Fibroblast of upper back skin (primary cell): ENCODE data around the gene MIEF2.
"Not testable (repeated sequence)": the region's sequence is repeated elsewhere in the genome, so short reads cannot be mapped to it uniquely, and the experiment has no call there.

ENCODE experiments used
- DNase-seq: peaks from one replicate; pipeline ENCODE4 v3.0.0-alpha.2; 2013

MIEF2 gene

GRCh38 chr17:18257268-18257981 is 3.0 kb upstream of the MIEF2 start:
- peak; percentile 12 for DNase-seq

GRCh38 chr17:18257982-18258355 is 2.5 kb upstream of the MIEF2 start:
- DNase-seq: peak; percentile 24

- DNase-seq: peak; percentile 16
Measured at GRCh38 chr17:18258356-18259038, 2.0 kb upstream of the MIEF2 start, which contains the start of gene FLII. FLII (minus strand) TSS chr17:18258738; CDS start chr17:18258690, 48 bp downstream.

GRCh38 chr17:18259621-18260331 is 686 bp upstream of the MIEF2 start:
- DNase-seq: no peak

DNA sequence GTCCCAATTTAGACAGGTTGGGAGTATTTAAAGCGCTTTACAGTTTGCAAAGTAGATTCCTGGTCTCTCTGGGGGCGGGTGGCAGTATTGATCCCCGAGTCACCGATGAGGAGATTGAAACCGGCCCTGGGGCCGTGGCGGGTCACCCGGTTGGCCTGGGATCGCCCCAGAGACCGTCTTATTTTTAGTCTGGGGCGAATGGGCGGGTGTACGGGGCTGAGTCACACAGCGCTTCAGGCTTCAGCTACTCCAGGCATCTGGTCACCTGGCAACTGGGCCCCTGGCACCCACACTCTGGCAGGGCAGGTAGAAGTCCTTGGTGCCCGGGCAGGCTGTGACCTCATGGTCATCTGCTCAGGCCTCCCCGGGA is 669 bp downstream of the MIEF2 start:
- peak; percentile 9 for DNase-seq

DNA sequence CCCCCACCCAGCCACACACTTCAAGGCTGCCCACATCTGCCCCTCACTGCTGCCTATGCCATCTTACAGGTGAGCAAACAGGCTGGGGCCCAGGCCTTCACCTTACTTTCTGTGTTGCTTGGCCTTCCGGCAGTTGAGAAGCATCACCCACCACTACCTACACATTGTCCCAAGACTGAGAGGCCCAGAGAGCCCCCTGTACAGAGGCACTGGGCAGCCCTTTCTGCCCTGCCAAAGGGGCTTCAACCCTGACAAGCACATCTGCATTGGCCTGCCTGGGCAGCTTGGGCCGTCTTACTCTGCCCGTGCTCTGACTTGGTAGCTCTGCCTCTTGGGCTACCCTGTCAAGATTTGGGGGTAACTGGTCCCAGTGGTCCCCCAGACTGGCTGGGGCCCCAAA is 1.2 kb downstream of the MIEF2 start:
- DNase-seq: no peak

DNA sequence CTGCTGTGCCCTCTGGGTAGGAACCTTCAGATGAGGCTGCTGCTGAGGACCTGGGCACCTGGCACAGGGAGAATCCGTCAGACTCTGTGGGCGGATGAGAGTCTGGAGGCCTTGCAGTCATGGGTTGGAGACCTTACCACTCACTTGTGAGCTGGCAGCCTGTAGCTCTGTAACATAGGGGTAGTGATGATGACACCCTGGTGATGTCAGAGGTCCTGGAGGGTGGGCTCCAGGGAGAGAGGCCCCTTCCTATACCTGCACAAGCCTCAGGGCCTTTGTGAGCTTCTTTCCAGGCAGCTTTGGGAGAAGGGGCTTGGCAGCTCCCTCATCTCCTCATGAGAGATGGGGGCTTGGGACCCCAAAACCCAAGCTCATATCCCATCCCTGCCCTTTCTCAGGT is 1.6 kb downstream of the MIEF2 start:
- no peak for DNase-seq

DNA sequence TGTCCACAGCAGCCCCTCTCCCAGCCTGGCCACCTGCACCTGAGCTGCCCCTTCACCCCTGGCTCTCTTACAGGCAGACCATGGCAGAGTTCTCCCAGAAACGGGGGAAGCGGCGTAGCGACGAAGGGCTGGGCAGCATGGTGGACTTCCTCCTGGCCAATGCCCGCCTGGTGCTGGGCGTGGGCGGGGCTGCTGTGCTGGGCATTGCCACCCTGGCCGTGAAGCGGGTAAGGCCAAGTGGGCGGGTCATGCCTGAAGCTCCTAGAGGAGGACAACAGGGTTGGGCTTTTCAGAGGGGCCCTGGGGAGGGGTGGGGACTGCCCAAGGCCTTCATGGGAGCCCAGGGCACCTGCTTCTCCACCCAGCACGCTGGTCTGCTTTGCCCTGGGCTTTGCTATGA is 2.2 kb downstream of the MIEF2 start:
- no peak for DNase-seq

DNA sequence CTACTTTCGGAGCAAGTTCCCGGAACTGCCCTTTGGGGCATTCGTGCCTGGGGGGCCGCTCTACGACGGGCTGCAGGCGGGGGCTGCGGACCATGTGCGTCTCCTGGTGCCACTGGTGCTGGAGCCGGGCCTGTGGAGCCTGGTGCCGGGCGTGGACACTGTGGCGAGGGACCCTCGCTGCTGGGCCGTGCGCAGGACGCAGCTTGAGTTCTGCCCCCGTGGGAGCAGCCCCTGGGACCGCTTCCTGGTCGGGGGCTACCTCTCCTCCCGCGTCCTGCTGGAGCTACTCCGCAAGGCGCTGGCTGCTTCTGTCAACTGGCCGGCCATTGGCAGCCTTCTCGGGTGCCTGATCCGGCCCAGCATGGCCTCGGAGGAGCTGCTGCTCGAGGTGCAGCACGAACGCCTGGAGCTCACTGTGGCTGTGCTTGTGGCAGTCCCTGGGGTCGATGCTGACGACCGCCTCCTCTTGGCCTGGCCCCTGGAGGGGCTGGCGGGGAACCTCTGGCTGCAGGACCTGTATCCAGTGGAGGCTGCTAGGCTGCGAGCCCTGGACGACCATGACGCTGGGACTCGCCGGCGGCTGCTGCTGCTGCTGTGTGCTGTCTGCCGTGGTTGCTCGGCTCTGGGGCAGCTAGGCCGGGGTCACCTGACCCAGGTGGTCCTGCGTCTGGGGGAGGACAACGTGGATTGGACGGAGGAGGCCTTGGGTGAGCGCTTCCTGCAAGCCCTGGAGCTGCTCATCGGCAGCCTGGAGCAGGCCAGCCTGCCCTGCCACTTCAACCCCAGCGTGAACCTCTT is 3.6 kb downstream of the MIEF2 start:
- no peak for DNase-seq

DNA sequence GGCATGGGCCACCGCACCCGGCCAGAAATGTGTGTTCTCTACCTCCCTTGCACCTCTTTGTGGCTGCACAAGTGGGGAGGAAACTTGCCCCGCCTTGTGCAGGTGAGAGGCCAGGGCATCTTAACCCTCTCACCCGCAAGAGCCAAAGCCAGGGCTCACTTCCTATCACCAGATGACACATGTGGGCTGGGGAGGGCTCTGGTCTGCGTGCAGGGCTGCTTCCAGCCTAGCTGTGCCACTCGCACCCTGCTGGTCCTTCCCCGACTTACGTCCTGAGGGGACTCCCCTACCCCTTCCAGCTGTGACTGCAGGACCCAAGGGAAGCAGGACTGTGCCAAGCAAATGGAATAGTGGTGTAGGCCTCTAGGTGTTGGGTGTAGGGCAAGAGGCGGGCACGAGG is 6.9 kb downstream of the MIEF2 start:
- no peak for DNase-seq

DNA sequence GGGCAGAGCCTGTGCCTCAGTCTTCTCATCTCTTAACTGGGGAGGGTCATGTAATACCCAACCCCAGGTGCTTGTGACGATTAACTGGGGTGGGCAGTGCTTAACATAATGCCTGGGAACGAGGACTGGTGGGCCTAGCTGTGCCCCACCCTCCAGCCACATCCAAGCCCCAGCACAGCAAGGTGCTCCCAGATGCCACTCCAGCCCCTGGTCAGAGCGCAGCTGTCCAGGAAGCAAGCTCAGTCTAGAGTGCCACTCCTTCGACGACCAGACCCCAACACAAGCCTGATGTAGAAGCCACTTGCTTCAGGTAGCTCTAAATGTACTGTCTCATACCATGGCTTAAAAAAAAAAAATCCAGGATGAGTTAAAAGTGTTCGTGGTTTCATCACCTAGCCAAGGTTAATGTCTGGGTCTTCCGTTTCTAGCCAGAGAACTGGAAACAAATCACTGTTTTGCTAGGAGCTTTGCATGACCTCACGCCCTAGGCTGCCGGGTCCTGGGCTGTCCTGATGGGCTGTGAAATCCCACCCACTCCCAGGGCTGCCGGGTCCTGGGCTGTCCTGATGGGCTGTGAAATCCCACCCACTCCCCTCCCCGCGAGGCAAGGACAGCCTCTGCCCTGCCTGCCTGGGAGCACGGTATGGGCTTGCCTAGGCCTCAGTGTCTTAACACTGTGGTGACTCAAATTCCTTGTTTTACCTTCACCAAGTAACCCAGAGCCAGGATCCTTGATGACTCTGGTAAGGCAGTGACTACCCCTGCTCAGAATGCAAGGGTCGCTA is 7.7 kb downstream of the MIEF2 start:
- DNase-seq: peak; percentile 68

DNA sequence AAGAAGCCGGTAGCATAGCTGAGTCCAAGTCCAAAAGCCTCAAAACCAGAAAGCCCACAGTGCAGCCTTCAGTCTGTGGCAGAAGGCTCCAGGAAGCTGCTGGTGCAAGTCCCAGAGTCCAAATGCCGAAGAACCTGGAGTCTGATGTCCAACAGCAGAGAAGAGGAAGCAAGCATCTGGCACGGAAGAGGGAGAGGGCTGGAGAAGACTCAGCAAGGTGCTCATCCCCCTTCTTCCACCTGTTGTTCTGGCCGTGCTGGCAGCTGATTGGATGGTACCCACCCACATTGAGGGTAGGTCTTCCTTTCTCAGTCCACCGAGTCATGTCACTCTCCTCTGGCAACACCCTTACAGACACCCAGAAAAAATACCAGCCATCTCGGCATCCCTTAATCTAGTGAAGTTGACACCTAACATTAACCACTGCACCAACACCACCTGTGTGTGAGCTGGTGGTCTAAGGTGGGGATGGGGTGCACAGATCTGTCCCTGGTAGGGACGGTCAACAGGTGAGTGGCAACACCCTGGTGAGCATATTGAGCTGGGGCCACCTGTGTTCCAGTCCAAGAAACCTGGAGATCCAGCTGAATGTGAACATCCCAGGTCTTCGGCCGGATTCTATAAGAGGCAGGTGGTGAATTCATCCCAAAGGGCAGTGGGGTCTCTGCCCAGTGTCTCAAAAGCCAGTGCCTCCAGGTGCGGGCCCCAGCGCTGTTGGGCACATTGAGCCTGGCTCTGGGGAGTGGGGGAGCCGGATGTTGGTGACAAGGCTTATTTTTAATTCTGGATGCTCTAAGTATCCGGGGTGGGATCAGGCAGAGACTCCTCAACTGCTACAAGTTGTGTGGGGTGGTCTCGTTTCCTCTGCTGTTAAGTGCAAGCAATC is 9.8 kb downstream of the MIEF2 start:
- no peak for DNase-seq

- no peak for DNase-seq
Measured at GRCh38 chr17:18277076-18277475, 16.6 kb downstream of the MIEF2 start.

- no peak for DNase-seq
Measured at GRCh38 chr17:18278867-18279266, 18.4 kb downstream of the MIEF2 start.

DNA sequence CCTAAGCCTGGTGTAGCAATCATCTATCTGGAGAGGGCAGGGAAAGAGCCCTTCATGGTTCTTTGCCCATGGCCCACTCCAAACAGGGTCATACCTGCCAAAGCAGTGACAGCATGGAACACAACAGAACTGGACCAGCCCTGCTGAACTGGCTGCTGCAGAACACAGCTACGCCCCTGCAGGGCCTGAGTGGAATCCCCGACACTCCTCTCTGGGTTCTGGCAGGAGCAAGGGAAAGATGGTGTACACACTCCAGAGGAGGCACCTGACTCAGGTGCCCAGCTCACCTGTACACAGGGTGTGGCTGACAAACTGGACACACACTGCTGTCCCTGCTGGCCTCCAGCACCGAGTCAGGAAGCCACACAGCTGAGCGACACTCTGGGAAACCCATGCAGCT is 19.8 kb downstream of the MIEF2 start:
- DNase-seq: no peak

DNA sequence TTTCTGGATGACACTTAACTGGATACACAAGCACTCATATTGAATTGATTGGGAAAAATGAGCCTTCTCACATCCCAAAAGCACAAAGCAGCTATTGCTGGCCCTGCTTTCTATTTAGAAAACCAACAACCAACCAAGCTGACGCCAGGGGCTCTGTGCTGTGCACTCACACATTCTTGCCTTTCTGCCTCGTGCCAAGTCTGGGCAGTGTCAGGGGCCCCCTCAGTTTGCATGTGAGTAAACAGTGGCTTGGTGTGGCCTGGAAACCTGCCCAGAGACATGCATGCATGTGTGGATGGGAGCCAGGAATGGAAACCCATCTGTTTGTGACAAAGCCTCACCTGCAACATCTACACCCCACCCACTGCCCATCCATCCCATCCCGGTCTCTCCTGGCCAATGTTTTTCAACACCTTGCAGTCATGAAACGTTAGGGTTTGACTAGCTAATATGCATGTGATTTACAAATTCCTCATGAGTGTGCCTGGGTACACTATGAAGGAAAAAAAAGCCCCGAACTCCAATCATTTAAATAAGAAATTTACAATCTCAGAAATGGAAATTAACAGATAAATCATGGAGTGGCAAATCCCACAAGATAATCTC is 20.4 kb downstream of the MIEF2 start:
- no peak for DNase-seq

DNA sequence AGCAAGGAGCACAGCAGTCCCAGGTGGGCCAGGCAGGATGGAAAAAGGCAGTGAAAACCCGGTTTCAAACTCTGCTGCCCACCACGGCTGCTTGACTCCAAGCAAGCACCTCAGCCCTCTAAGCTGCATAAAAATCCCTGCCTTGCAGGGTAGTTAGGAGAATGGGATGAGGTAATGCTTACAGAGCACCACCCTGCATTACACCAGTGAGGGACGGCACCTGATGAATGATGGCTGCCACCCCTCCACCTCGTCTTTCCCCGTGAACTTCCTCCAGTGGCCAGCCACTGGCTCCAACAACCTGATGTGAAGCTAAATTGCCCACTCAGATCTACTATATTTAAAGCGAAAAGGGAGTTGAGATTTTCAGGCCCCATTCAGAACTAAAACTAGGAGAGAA is 21.3 kb downstream of the MIEF2 start:
- DNase-seq: no peak

- no peak for DNase-seq
Measured at GRCh38 chr17:18285296-18285695, 24.8 kb downstream of the MIEF2 start.

DNA sequence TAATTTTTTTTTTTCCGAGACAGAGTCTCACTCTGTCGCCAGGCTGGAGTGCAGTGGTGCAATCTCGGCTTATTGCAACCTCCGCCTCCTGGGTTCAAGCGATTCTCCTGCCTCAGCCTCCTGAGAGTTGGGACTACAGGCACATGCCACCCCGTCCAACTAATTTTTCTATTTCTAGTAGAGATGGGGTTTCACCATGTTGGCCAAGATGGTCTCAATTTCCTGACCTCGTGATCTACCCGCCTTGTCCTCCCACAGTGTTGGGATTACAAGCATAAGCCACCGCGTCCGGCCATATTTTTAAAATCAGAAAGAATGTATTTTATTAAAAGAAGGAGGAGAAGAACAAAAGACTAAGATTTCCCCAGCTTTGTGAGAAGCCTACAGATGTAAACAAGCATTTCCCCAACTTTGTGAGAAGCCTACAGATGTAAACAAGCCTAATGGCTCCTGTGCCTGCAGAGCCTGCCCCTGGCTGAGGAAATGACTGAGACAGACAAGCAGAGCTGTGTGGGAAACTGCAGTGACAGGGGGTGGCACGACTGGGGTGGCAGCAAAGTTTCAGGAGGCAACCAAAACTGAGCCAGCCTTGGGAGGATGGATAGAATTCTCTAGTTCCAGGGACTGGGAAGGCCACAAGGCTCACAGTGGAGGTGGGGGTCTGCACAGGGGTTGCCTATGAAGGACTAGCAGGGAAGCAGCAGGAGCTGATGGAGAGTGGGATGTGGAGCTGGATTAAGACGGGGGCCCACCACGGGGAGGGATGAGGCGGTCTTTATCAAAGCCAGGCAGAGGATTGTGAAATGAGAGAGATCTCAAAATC is 31.5 kb downstream of the MIEF2 start:
- no peak for DNase-seq

DNA sequence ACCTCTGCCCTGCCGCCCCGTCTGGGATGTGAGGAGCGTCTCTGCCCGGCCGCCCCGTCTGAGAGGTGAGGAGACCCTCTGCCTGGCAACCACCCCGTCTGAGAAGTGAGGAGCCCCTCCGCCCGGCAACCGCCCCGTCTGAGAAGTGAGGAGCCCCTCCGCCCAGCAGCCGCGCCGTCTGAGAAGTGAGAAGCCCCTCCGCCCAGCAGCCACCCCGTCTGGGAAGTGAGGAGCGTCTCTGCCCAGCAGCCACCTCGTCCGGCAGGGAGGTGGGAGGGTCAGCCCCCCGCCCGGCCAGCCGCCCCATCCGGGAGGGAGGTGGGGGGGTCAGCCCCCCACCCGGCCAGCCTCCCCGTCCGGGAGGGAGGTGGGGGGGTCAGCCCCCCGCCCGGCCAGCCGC is 37.6 kb downstream of the MIEF2 start:
- not testable (repeated sequence) for DNase-seq
